Measurements from ENCODE around the gene RFPL3.
"Not testable (repeated sequence)": the region's sequence is repeated elsewhere in the genome, so short reads cannot be mapped to it uniquely, and the experiment has no call there.

Gene RFPL3

DNA sequence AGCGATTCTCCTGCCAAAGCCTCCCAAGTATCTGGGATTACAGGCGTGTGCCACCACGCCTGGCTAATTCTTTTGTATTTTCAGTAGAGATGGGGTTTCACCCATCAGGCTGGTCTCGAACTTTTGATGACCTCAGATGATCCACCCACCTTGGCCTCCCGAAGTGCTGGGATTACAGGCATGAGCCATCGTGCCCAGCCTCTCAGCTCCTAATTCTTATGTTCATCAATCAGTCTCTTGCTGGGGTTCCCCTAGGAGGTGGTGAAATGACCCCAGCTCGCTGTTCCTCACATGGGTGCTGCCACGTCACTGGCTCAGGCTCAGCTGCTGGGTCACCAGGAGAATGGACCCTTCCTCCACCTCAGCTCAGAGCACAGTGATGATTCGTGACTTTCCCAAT lies at the start of gene RFPL3:
TSS of gene RFPL3 (plus strand) at position 301 of the 400 bp plus-strand sequence. CDS start 205 bp downstream, outside the sequence.
- not testable (repeated sequence) for DNase-seq

DNA sequence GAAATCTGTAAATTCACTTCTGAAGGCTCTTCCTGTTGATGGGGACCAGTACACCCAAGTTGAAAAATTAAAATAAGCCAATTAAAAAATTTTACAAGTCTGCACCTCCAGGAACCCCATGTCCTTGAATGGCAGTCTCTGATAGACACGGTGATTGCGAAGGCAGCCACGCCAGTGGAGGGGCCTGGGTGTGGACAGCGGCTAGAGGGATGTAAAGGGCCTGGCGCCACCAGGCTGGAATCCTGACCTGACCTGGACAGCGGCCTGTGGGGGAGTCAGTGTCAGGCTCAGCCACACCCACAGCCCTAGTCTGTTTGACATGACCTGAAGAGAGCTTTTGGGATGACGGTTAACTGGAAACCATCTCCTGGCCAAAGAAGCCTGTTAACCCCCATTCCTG lies 49.5 kb upstream of the RFPL3 start:
- DNase-seq = no peak

DNA sequence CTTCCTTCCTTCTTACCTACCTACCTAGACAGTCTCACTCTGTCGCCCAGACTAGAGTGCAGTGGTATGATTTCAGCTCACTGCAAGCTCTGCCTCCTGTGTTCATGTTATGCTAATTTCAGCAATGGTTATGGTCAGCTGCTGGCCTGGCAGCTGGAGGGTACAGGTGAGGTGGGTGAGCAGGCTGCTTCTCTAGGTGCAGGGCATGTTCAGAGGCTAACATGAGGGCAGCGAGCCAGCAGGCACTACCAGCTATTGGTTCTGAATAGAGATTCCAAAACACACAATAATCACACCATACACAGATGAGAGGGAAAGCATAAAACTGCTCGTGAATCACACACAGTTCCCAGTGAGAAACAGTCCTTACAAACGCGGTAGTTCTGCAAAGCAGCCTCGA lies 48.7 kb upstream of the RFPL3 start:
- no peak for DNase-seq

DNA sequence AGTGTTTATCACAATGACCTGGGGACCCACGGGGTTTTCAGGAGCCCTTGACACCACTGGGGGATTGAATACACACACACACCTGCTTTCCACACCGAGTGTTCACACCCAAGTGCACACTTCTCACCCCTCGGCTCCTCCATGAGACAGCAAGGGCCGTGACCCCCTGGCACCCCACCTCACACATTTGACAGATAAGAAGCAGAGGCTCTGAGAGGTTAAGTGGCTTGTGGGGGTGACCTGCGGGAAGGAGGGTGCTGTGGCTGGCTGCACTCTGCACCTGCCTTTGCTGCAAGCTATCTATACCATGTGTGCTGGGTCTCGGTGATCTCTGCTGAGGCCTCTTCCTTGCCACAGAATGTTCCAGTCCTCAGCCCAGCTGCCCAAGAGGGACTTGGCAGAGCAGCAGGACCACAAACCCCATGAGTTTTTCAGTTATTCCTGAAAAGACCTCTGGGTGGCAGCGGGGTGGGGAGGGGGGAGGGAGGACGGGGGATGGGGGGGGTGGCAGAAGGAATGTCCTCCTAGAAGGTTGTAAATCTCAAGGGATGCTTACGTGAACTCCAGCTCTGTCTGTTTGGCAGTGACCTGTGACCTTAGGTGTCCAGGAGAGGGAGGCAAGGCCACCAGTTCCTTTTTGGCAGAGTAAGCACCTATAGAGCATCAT lies 47.9 kb upstream of the RFPL3 start:
- no peak for DNase-seq

DNA sequence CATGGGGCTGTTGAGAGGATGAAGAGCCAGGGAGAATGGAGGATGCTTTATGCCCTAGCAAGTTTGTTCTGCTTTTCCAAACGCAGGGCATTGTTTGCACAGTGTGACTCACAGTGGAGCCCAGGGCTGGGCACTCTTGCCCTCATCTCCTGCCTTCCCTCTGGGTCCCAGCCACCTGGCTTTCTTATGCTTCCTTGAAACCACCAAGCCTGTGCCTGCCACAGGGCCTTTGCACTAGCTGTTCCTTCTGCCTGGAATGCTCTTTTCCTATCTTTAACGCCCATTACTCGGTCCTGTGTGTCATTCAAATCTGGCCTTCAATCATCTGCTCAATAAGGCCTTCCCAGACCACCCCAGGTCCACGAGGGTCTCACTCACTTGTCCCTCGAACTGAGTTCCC lies 46.9 kb upstream of the RFPL3 start:
- DNase-seq = no peak

DNA sequence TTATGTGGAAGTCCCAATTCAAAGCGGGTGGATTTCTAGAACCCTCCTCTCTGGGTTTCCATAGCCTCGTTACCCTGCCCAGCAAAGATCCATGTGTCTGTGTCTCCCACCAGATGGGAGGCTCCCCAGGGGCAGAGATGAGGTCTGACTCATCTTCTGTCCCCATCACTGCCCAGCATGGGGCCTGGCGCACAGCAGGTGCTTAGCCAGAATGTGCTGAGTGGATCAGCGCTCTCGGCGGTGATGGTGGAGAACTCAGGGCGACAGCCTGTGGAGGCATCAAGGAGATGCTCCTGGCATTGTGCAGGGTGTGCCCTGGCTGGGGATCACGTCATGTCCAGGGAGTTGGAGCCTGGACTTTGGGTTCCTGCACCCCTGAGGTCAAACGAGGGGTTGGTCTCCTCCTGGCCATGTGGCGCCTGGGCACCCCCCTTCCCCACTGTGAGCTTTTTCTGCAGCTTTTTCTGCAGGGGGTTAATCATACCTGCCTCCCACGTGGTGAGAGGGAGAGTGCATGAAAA lies 46.1 kb upstream of the RFPL3 start:
- DNase-seq = no peak

DNA sequence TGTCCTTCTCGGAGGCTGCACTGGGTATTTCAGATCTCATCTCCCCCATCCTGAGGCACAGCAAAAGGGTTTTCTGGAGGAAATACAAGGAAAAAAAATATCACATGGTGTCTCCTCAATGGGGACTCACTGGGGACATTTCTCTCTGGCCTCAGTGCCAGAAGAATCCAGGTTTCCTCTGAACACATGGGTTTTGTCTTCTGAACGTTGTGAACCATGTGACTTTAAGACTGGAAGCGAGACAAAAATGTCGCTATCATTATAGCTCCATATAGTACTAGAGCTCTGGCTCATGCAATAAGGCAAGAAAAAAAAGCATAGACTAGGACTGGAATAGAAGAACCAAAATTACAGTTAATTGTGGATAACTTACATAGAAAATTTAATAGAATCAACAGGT lies 44.9 kb upstream of the RFPL3 start:
- no peak for DNase-seq

DNA sequence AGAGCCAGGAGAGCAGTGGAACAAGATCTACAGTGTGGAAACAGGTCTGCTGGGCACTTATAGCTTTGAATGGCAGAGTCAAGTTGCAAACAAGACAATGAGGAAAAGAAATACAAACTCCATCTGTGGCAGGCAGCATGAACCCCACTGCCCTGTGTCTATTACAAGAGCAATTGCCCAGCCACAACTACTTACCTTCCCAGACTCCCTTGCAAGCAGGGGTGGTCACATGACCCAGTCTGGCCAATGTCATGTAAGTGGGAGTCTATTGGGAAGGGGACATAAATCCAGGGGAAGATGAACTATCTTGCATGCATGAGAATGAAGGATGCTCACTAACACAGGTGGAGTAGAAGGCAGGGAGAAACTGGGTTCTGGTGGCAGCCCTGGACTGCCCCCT lies 44.1 kb upstream of the RFPL3 start:
- no peak for DNase-seq

DNA sequence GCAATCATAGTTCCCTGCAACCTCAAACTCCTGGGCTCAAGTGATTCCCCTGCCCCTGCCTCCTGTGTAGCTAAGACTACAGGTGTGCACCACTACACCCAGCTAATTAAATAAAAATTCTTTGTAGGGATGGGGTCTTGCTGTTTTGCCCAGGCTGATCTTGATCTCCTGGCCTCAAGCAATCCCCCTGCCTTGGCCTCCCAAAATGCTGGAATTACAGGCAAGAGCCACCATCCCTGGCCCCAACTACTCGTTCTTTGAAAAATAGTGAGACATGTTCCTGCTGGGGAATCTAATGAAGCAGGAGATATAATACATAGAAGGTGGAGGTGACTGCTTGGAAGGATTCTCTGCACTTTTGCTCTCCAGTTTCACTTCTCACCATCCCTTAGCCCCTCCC lies 40.1 kb upstream of the RFPL3 start:
- DNase-seq = no peak

DNA sequence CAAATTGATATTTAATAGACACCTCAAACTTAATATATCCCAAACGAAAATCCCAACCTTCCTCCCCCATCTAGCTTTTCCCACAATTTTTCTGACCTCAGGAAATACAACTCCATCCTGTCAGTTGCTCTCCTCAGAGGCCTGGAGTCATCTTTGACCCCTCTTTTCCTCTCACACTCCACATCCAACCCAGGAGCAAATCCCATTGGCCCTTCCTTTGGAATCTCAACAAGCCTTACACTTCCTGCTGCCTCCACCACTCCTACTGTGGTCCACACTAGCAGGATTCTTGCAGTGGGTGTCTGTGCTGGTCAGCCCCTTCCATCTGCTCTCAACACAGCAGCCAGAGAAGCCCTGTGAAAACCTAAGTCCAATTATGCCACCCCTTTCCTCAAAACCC lies 39.3 kb upstream of the RFPL3 start:
- no peak for DNase-seq

DNA sequence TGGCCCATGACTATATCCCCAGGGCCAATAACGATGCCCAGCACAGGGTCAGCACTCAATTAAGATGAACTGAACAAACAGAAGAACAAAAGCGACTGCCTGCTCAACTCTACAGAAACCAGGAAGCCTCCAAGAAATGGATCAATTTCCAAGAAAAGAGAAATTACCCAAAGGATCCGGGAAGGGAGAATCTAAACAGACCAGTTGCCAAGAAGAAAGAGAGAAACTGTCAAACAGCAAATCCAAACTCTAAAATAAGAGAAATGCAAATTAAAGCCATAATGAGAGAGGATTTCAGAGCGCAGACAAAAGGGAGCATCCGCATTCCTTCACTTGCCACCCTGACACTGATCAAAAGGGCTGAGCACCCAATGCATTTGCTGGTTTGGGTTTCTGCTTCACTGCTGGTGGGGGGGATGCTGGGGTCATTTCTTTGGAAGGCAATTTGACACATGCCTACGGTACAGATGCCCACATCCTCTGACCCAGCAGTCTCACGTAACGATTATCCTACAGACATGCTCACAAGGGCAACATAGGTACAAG lies 37.7 kb upstream of the RFPL3 start:
- DNase-seq = no peak

DNA sequence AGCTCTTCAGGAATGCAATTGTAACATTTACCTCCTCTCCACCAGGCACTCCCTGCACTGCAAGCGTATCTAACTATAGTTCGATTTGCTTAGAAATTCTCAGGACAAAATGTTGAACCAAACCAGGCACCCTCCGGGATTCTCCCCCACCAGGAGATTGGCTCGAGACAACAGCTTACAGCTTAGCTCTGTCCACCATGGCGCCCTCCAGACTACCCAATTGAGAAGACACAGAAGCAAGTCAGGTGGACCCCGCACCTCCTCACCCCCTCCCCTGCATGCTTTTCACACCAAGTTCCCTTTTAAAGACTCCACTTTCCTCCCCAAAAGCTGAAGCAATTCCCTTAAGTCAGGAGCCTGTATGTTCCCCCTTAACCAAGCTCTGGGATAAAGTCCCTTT lies 34.7 kb upstream of the RFPL3 start:
- no peak for DNase-seq

DNA sequence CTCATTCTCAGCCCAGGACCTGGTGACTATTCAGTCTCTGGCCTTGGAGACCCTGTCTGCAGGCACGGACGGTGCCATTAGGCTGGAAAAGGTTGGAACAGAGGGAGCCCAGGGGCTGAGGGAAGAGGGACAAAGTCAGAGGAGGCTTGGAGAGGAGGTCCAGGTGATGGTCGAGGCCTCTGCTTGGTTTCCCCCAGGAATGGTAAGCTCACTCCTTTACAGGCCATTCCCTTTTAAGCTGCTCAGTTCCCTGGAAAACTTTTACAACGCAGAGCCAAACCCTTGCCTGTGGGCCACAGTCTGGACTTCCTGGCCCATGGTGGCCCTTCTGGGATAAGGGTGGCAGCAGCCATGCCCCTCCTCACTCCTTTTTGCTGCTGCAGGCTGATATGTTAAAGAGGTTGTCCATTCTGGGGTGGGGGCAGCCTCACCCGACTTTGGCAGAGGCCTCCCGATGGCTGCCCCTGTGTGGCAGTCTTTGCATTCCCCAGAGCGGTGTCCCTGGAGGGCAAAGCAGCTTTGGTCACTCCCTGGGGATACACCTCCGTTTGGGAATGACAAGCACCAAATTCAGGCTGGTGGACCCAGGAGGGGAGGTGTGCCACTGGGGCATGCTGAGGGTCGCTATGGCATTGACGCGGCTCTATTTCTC lies 34.0 kb upstream of the RFPL3 start:
- DNase-seq = no peak

DNA sequence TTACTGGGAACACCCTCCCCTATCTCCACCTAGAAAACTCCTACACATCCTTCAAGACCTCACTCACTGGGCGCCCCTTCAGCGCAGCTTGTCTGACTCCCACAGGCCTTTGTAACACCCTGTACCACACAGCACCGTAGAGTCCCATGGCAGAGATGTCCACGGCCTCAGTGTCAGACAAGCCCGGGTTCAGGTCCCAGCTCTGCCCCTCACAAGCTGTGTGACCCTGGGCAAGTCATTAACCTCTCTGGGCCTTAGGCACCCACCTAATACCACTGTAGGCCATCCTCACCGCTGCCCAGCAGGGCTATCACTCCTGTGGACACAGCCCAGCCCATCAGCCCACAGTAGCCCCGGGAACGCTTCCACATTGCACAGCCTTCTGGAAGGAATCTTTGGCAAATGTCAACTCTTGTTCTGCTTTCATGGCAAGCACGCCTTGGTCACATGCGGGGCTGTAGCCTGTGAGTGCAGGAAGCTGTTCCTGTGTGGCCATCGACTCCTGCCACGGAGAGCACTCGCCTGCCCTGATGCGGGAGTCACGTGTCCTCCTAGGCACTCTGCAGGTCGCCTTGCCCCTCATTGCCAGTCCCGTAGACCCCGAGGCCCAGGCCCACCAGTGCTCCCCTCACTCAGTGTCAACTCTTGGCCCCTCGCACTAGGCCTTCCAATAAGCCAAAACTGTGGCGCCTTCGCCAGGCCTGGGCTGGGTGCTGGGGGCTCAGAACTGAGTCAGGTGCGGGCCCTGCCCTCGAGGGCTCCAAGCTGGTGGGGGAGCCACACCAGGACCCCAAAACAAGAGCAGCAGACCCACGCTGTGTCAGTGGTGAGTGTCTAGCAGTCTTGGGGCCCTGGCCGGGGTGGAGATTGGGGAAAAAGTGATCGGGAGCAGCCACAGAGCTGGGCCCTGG lies 32.9 kb upstream of the RFPL3 start:
- no peak for DNase-seq

DNA sequence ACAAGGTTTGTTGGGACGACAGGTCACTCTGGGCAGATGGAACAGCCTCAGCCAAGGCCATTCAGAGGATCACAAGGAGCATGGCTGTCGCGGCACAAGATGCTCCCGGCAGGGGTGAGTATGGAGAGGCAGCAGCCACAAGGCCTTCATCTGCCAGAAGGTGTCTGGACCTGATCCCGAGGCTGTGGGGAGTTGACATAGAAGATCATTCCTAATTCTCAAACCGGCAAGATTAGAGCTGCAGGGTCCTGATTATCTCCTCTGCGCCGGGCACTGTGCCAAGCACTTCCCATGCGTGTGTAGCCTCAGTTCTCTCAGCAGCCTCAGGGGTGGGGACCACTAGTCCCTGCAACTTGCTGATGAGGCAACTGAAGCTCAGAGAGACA lies 32.3 kb upstream of the RFPL3 start:
- DNase-seq = no peak

DNA sequence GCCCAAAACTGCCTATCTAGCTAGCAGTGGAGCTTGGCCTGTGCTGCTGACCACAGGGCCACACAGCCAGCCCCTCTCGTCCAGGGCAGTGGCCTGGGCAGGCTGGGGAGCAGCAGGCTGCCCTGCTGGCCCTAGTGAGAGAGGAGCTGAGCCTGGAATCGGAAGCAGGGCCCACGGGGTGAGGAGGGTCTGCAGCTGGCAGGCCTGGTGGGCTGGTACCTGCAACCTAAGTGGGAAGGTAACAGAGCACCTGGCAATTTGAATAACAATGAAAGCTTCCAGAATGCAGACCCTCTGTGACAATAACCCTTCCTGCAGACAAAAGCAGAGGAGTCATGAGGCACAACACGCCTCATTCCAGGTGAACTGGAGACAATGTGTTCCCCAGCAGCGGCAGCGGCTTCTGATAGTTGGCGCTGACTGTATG lies 31.8 kb upstream of the RFPL3 start:
- DNase-seq = no peak

DNA sequence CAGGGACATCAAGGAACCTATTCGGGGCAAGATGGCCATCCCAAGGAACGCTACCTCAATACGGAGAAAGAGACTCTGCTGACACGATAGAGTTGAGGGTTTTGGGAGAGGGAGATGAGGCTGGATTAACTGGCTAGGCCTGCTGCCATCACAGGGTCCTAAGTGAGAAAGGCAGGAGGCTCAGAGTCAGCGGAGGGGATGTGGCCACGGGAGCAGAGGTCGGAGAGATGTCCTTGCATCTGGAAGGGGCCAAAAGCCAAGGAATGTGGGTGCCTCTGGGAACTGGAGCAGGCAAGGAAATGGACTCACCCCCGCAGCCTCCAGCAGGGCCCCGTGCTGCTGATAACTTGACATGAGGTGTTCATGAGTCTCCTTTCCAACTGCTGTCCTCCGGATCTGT lies 31.0 kb upstream of the RFPL3 start:
- no peak for DNase-seq

DNA sequence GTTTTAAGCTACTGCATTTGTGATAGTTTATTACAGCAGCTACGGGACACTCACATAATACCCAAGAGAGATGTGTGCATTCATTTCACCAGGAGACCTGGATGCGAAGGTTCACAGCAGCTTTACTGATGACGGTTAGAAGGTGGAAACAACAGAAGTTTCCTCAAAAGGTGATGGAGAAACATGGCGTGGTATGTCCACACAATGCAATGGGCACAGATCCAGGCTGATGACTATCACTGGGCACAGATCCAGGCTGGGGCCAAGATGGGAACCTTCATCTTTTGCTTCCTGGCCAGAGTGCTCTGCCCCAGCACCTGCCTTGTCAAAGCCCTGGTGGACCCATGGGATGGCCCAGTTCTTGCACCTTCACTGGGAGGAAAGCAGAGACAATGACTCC lies 30.6 kb upstream of the RFPL3 start:
- DNase-seq = no peak

DNA sequence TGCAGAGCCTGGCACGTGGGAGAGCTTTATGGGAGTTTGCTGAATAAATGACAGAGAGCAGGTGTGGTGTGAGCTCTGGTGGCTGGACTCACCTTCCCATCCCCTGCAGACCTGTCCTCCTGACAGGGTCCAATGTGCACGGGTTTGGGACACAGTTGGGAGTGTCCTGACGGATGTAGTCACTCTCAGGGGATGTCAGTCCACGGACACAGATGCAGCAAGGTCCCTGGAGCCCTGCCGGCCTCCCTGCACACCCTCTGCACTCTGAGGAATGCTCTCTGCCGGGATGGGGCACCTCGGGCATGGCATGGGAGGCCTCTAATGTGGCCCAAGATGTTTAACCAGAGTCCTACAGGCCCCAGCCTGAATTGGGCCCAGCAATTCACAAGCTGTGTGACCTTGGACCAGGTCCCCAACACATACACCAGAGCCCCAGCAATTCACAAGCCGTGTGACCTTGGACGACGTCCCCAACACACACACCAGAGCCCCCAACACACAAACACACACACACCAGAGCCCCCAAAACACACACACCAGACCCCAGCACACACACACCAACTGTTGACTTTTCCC lies 30.0 kb upstream of the RFPL3 start:
- no peak for DNase-seq

DNA sequence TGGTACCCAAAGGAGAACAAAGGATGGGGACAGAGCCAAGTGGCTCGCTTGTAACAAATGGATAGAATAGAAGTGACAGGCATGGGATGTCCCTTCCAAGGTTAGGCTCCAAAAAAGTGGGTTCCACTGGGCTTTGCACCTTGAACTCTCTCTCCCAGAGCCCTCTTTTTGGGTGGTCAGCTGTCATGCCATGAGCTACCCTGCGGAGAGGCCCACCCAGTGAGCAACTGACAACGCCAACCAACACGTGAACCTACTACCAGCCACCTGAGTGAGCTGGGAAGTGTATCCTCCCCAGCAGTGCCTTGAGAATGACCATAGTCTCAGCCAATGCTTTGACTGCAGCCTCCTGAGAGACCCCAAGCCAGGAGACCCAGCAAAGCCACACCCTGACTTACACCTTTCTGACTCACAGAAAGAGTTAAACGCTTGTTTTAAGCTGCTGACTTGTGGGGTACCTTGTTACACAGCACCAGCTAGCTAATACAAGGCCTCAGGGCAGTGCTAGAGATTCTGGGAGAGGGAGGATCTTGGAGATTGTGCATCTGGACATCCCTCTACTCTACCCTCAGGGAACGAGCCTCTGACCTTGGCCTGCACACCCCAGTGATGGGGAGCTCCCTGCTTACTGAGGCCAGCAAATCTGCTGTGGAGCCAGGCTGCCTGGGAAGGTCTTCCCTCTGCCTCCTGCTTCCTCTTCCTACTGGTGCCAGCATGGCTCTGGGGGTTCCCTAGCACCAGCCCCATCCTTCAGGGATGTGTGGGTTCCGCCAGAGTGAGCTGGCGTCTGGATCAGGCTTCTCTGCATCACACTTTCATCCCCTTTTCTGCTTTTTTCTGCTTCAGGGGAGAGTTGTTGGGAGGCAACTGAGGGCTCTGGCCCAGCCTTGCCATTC lies 29.1 kb upstream of the RFPL3 start:
- DNase-seq = no peak

DNA sequence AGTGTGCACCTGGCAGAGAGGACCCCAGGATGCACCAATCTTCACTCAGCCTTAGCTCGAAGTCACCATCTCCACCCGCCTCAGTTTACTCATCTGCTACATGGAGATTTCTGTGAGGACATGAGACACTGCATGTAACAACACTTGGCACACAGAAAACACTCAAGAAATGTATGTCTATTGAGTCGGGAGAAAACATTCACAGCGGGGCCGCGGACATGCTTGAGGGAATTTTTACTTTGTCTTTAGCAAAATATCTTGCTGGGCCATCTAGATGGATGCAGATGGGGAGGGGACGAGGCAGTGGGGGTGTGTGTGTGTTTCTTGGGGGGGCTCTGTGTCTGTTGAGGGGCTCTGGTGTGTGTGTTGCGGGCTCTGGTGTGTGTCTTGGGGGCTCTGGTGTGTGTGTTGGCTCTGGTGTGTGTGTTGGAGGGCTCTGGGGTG lies 28.4 kb upstream of the RFPL3 start:
- no peak for DNase-seq

Data from NCI-H2029 treated with DMSO at 0.1 percent for 48 hours (cell line).